Measurements from ENCODE around the gene POU6F1.

POU6F1 gene

GRCh38 chr12:51196547-51196946, 21.3 kb downstream of the POU6F1 start:
- no peak for DNase-seq (ENCODE audit: low read depth)

GRCh38 chr12:51195841-51196240, 22.0 kb downstream of the POU6F1 start:
- no peak for DNase-seq (ENCODE audit: low read depth)

DNA sequence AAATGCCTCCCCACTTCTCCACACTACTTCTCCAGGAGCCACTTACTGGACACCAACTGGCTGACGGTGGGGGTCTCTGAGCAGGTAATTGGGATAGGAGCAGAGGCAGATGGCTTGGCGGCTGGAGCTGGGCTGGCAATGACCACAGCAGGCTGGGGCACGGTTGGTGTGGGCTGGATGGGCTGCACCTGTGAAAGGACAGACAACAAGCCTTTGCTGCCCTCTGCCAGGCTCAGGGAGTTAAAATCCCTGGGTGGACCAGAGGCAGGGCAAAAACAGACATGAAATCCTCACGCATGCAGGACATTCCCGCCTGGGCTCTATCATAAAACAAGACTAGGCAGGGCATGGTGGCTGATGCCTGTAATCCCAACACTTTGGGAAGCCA, 25.6 kb downstream of the POU6F1 start:
- no peak for DNase-seq (ENCODE audit: low read depth)

GRCh38 chr12:51191516-51192283, 26.2 kb downstream of the POU6F1 start:
- no peak for DNase-seq (ENCODE audit: low read depth)

DNA sequence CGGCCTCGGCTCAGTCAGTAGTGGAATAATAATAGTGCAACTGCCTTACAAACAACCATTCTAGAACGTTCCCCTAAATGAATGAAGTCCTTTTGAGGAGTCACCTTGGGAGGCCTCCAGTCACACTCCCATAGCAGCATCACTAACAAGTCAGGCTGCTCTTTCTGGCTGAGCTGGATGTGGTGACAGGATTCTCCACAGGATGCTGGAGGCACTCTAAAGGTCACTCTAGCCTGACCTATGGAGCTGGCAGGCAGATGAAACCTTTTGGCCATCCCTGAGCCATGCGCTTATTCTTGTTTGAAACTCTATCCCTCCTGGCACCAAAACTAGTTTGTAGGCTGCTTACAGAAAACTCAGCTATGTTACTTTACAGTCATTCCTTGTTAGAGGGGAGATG, 27.0 kb downstream of the POU6F1 start:
- no peak for DNase-seq (ENCODE audit: low read depth)

DNA sequence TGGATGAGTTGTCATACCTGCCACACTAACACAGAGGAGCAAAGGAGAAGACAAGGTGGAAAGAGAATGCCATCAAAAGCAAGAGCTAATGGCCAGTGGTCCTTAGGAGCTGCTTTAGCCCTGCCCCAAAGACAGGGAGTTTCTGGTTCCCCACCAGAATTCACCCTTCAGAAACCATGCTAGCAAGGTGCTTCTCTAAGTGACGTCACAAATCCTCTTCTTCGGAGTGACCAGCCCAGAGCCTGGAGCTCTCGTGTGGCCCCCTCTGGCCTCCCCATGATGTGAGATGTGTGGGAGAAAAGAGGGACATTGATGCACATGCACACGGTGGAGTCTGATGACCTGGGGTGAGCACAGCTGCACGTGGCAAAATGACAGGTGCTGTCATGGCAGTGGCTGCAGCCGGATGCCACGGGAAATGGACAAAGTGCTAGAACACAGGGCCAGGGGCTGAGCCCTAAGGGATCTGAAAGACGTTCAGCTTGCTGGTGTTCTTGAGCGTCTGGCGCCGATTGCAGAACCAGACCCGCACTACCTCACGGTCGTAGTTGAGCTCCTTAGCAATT, 28.0 kb downstream of the POU6F1 start:
- no peak for DNase-seq (ENCODE audit: low read depth)

DNA sequence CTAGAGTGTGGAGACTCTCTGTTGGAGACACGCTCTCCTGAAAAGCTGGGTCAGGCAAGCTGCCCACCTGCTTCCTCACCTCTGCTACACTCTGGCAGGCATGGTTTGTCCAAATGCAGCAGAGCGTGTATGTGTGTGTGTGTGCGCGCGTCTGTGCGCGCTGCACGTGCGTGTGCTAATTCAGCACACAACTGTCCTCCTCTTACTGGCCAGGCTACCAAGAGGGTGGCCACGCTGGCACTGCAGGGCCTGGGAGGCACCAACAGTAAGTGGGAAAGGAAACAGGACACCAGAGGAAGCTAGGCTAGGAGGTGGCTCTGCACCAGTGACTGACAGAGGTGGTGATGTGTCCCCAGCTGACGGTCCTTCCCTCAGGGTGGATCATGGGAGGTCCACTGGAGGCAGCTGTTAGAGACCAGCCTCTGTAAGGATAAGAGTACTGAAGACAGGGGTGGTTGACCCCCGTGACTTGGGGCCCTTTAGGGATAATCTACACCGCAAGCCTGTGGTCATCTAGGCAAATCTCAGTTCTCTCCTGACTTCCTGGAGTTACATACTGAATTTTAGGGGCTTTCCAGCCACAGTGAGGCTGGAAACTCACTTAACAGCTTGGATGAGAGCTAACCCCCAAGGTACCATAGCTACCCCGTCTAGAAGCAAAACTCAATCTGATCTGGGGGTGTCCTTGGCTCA, 29.4 kb downstream of the POU6F1 start:
- no peak for DNase-seq (ENCODE audit: low read depth)

- DNase-seq (ENCODE audit: low read depth) = no peak
Observed at GRCh38 chr12:51187370-51187987, 30.4 kb downstream of the POU6F1 start.

- no peak for DNase-seq (ENCODE audit: low read depth)
Observed at GRCh38 chr12:51186465-51187085, 31.3 kb downstream of the POU6F1 start.

DNA sequence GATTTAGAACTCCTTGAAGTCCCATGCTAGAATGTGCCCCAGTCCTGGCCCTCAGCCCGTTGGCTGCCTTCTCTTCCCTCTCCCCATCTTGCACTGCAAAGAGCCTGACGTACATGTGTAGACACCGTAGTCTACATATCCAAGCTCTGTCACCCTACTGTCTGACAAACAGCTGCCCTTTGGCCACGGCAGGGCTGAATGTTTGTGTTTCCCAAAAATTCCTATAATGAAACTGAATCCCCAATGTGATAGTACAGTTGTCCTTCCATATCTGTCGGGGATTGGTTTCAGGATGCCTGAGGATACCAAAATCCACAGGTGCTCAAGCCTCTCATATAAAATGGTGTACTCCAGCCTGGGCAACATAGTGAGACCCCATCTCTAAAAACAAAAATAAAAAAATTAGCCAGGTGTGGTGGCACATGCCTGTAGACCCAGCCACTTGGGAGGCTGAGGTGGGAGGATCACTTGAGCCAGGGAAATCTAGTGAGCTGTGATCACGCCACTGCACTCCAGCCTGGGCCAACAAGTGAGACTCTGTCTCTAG, 32.6 kb downstream of the POU6F1 start:
- no peak for DNase-seq (ENCODE audit: low read depth)

GRCh38 chr12:51183816-51184215, 34.0 kb downstream of the POU6F1 start:
- peak; percentile 60 for DNase-seq (ENCODE audit: low read depth)

GRCh38 chr12:51183349-51183748, 34.5 kb downstream of the POU6F1 start:
- no peak for DNase-seq (ENCODE audit: low read depth)

GRCh38 chr12:51181558-51181957, 36.3 kb downstream of the POU6F1 start:
- no peak for DNase-seq (ENCODE audit: low read depth)

DNA sequence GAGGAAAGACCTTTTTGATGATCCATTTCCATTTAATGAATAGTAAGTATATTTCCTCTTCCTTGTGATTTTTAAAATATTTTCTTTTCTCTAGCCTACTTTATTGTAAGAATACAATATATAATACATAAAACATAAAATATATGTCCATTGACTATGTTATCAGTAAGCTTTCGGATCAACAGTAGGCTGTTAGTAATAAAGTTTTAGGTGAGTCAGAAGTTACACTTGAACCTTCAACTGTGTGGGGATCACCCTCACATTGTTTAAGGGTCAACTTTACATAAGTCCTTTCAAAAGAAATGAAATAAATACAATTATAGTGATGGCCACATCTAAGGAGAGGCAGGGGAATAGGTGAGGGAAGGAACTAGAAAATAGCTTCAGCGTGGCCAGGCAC, 40.0 kb downstream of the POU6F1 start:
- DNase-seq (ENCODE audit: low read depth) = no peak

DNA sequence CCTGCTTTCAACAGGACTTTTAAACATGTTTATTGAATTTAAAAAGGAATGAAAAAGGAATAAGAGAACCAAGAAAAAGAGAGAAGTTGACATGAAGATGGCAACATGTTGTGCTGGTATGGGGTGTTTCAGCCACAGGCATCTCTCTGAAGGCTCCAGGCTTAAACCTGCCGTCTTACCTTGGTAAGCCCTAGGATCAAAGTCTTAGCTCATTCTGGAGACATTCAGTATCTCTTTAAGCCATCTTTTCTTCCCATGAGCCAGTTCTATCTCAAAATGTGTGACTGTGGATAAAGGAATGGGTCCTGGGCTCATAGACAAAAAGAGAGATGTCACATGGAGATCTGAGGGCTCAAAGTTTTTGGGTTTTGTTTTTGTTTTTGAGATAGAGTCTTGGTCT, 43.4 kb downstream of the POU6F1 start:
- no peak for DNase-seq (ENCODE audit: low read depth)

DNA sequence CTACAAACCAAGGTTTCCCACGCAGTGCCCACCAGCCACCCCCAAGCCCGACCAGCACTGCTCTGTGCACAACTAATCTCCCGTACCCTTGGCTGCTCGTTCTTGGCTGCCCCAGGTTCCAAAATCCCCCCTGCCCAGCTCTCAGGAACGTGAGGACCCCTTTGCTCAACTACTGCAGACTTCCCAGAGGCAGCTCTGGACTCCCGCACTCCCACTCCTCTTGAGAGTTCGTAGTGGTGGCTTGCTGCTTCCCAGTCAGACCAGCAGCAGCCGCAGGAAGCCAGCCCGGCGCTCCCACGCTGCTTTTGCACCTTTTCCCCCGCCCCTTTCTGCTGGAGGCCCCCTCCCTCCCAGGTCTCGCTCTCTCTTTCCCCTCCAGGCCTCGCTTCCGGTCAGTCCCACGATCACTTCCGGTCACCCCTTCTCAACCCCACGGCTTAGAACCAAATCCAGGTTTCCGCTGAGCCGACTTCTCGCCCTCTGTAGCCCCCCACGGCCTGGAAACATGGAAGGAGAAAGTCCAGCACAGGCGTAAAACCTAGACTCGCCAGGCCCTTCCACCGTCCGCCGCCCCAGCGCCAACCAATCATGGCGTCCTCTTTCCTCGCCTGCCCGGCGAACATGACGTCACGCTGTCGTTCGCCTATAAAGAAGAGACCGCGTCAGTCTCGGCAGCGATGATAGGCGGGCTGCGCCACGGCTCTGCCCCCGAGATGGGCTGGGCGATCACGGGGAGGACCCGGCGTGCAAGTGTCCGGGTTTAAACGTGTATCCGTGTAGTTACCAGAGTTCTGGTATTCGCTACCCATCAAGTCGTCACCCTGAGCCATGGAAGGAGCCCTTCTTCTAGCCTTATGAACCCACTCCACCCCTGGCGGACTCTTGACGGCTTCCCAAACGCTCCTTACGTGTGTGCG, 45.1 kb downstream of the POU6F1 start, which contains the start of gene TFCP2:
Gene TFCP2, minus strand, starts transcription at position 621 of the 917 bp plus-strand sequence. CDS start 713 bp downstream, outside the sequence.
- peak; percentile 98 for DNase-seq (ENCODE audit: low read depth)

GRCh38 chr12:51171884-51172514, 45.9 kb downstream of the POU6F1 start:
- peak; percentile 42 for DNase-seq (ENCODE audit: low read depth)

DNA sequence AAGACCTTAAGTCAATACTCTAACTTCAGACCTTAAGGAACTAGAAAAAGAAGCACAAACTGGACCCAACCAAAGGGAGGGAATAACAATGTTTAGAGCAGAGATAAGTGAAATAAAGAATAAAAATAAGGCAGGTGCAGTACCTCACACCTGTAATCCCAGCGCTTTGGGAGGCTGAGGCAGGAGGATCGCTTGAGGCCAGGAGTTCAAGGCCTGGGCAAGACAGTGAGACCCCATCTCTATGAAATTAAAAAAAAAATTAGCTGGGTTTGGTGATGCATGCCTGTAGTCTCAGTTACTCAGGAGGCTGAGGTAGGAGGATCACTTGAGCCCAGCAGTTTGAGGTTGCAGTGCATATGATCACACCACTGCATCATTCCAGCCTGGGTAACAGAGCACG, 54.1 kb downstream of the POU6F1 start:
- DNase-seq (ENCODE audit: low read depth) = no peak

- no peak for DNase-seq (ENCODE audit: low read depth)
Observed at GRCh38 chr12:51162217-51162616, 55.6 kb downstream of the POU6F1 start.

DNA sequence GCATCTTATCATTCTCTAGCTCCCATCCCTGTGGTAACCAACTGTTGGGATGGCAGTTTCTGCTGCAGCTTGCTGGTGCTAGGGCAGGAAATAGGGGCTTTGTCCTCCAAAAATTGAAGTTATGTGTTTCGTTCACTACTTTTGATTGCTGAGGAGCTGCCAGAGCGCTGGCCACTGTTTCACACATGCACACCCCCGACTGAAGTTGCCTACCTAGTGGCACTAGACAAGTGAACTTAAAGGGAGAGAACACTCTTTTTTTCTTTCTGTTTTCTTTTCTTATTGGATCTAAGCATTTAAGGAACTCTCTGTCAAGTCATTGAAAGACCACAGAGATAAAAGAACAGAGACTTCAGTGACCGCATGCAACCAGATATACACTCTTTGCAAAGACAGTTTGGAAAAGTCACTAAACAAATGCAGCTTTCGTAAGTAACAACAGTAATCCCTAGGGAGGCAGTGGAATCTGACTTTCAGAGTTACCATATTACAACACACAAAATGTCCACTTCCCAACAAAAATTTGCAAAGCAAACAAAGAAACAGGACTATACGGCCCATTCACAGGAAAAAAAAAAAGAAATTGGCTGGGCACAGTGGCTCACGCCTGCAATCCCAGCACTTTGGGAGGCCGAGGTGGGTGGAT, 56.9 kb downstream of the POU6F1 start:
- DNase-seq (ENCODE audit: low read depth) = no peak
